ENCODE results near the gene CMIP.

Gene CMIP

GRCh38 chr16:81551151-81551808 is 106.7 kb downstream of the CMIP start:
- H3K4me1 Mint-ChIP-seq (ENCODE audit: low read depth) = peaks cover 24% of the 10 kb centered on the region
- H3K36me3 Mint-ChIP-seq (ENCODE audit: low read depth) = peaks cover 2% of the 10 kb centered on the region
- H3K27ac Mint-ChIP-seq = no peak overlapping the region
- no peaks in the 10 kb centered on the region for H3K27me3 Mint-ChIP-seq (ENCODE audit: low read depth)
- H3K4me3 Mint-ChIP-seq = no peak overlapping the region
- peak; percentile 16 for DNase-seq (ENCODE audit: low spot score)
- H3K9me3 Mint-ChIP-seq = no peaks in the 10 kb centered on the region

GRCh38 chr16:81551821-81552304 is 107.3 kb downstream of the CMIP start:
- H3K9me3 Mint-ChIP-seq = no peaks in the 10 kb centered on the region
- no peak overlapping the region for H3K4me3 Mint-ChIP-seq
- no peaks in the 10 kb centered on the region for H3K27me3 Mint-ChIP-seq (ENCODE audit: low read depth)
- peaks cover 5% of the 10 kb centered on the region for H3K36me3 Mint-ChIP-seq (ENCODE audit: low read depth)
- H3K4me1 Mint-ChIP-seq (ENCODE audit: low read depth) = peaks cover 25% of the 10 kb centered on the region
- DNase-seq (ENCODE audit: low spot score) = no peak
- no peak overlapping the region for H3K27ac Mint-ChIP-seq

- H3K4me1 Mint-ChIP-seq (ENCODE audit: low read depth) = peaks cover 24% of the 10 kb centered on the region
- no peaks in the 10 kb centered on the region for H3K9me3 Mint-ChIP-seq
- no peak overlapping the region for H3K4me3 Mint-ChIP-seq
- no peak overlapping the region for H3K27ac Mint-ChIP-seq
- DNase-seq (ENCODE audit: low spot score) = no peak
- H3K27me3 Mint-ChIP-seq (ENCODE audit: low read depth) = no peaks in the 10 kb centered on the region
- H3K36me3 Mint-ChIP-seq (ENCODE audit: low read depth) = peaks cover 5% of the 10 kb centered on the region
Measured at GRCh38 chr16:81552743-81553079, 108.1 kb downstream of the CMIP start.

- peaks cover 24% of the 10 kb centered on the region for H3K4me1 Mint-ChIP-seq (ENCODE audit: low read depth)
Measured at GRCh38 chr16:81553080-81553813, 108.6 kb downstream of the CMIP start.

GRCh38 chr16:81553814-81554675 is 109.4 kb downstream of the CMIP start:
- Mint-ChIP-seq H3K27ac (no peak overlapping the region), H3K27me3 (ENCODE audit: low read depth) (no peaks in the 10 kb centered on the region), H3K9me3 (no peaks in the 10 kb centered on the region), H3K4me3 (no peak overlapping the region), H3K4me1 (ENCODE audit: low read depth) (peaks cover 24% of the 10 kb centered on the region), H3K36me3 (ENCODE audit: low read depth) (peaks cover 5% of the 10 kb centered on the region)
- DNase-seq (ENCODE audit: low spot score) = no peak

More at GRCh38 chr16:81553080-81553813, 108.6 kb downstream of the CMIP start:
- Mint-ChIP-seq H3K9me3 (no peaks in the 10 kb centered on the region), H3K27ac (no peak overlapping the region), H3K4me3 (no peak overlapping the region), H3K36me3 (ENCODE audit: low read depth) (peaks cover 5% of the 10 kb centered on the region), H3K27me3 (ENCODE audit: low read depth) (no peaks in the 10 kb centered on the region)
- no peak for DNase-seq (ENCODE audit: low spot score)

GRCh38 chr16:81554979-81555378 is 110.4 kb downstream of the CMIP start:
- H3K9me3 Mint-ChIP-seq = no peaks in the 10 kb centered on the region
- peaks cover 22% of the 10 kb centered on the region for H3K4me1 Mint-ChIP-seq (ENCODE audit: low read depth)
- DNase-seq (ENCODE audit: low spot score) = no peak
- H3K27ac Mint-ChIP-seq = no peak overlapping the region
- H3K36me3 Mint-ChIP-seq (ENCODE audit: low read depth) = peaks cover 5% of the 10 kb centered on the region
- no peak overlapping the region for H3K4me3 Mint-ChIP-seq
- H3K27me3 Mint-ChIP-seq (ENCODE audit: low read depth) = no peaks in the 10 kb centered on the region

- Mint-ChIP-seq H3K4me3 (no peak overlapping the region), H3K36me3 (ENCODE audit: low read depth) (peaks cover 5% of the 10 kb centered on the region), H3K4me1 (ENCODE audit: low read depth) (peaks cover 19% of the 10 kb centered on the region), H3K27ac (no peak overlapping the region), H3K27me3 (ENCODE audit: low read depth) (no peaks in the 10 kb centered on the region), H3K9me3 (no peaks in the 10 kb centered on the region)
- DNase-seq (ENCODE audit: low spot score) = no peak
Measured at GRCh38 chr16:81555660-81556059, 111.1 kb downstream of the CMIP start.

- peaks cover 14% of the 10 kb centered on the region for H3K4me1 Mint-ChIP-seq (ENCODE audit: low read depth)
- H3K36me3 Mint-ChIP-seq (ENCODE audit: low read depth) = peaks cover 3% of the 10 kb centered on the region
- H3K27me3 Mint-ChIP-seq (ENCODE audit: low read depth) = no peaks in the 10 kb centered on the region
- no peak overlapping the region for H3K4me3 Mint-ChIP-seq
- no peak for DNase-seq (ENCODE audit: low spot score)
- no peaks in the 10 kb centered on the region for H3K9me3 Mint-ChIP-seq
- no peak overlapping the region for H3K27ac Mint-ChIP-seq
Measured at GRCh38 chr16:81556715-81557284, 112.2 kb downstream of the CMIP start.

- H3K27me3 Mint-ChIP-seq (ENCODE audit: low read depth) = no peaks in the 10 kb centered on the region
- H3K4me3 Mint-ChIP-seq = no peak overlapping the region
- no peak overlapping the region for H3K27ac Mint-ChIP-seq
- peaks cover 12% of the 10 kb centered on the region for H3K4me1 Mint-ChIP-seq (ENCODE audit: low read depth)
- H3K36me3 Mint-ChIP-seq (ENCODE audit: low read depth) = peaks cover 3% of the 10 kb centered on the region
- no peaks in the 10 kb centered on the region for H3K9me3 Mint-ChIP-seq
- DNase-seq (ENCODE audit: low spot score) = no peak
Measured at GRCh38 chr16:81558077-81558443, 113.5 kb downstream of the CMIP start.

- no peak for DNase-seq (ENCODE audit: low spot score)
- H3K9me3 Mint-ChIP-seq = no peaks in the 10 kb centered on the region
- H3K36me3 Mint-ChIP-seq (ENCODE audit: low read depth) = peaks cover 3% of the 10 kb centered on the region
- H3K4me3 Mint-ChIP-seq = no peak overlapping the region
- H3K27ac Mint-ChIP-seq = no peak overlapping the region
- peaks cover 11% of the 10 kb centered on the region for H3K4me1 Mint-ChIP-seq (ENCODE audit: low read depth)
- no peaks in the 10 kb centered on the region for H3K27me3 Mint-ChIP-seq (ENCODE audit: low read depth)
Measured at GRCh38 chr16:81558444-81559175, 114.0 kb downstream of the CMIP start.

GRCh38 chr16:81560979-81561657 is 116.5 kb downstream of the CMIP start:
- Mint-ChIP-seq H3K36me3 (ENCODE audit: low read depth) (peaks cover 3% of the 10 kb centered on the region), H3K4me3 (no peak overlapping the region), H3K4me1 (ENCODE audit: low read depth) (peaks cover 2% of the 10 kb centered on the region), H3K9me3 (no peaks in the 10 kb centered on the region), H3K27ac (no peak overlapping the region), H3K27me3 (ENCODE audit: low read depth) (no peaks in the 10 kb centered on the region)
- DNase-seq (ENCODE audit: low spot score) = no peak

GRCh38 chr16:81562174-81562849 is 117.7 kb downstream of the CMIP start:
- Mint-ChIP-seq H3K4me3 (no peak overlapping the region), H3K27me3 (ENCODE audit: low read depth) (no peaks in the 10 kb centered on the region), H3K4me1 (ENCODE audit: low read depth) (no peaks in the 10 kb centered on the region), H3K36me3 (ENCODE audit: low read depth) (no peaks in the 10 kb centered on the region), H3K9me3 (no peaks in the 10 kb centered on the region), H3K27ac (no peak overlapping the region)
- no peak for DNase-seq (ENCODE audit: low spot score)

Data from T-helper 2 cell treated with Interferon-gamma antibody and Interleukin-4, amounts not matched to agents 5 μg/mL and 100 μg/mL, for 36 hours (primary cell).